GM21737 (cell line): ENCODE results near the gene SFXN5.

Experiments
- ATAC-seq: cut with Tn5 transposase; IDR thresholded peaks from one replicate; pipeline ENCODE4 v1.9.1; 2021; ENCODE audit warnings: mild to moderate bottlenecking, moderate library complexity; ENCODE audit not compliant: unreplicated experiment

Gene SFXN5

GRCh38 chr2:72945450-72946019 is 126.0 kb downstream of the SFXN5 start:
- no peak for ATAC-seq

- no peak for ATAC-seq
Observed at GRCh38 chr2:72944804-72945449, 126.6 kb downstream of the SFXN5 start.

GRCh38 chr2:72943540-72944395 is 127.7 kb downstream of the SFXN5 start:
- ATAC-seq, result no peak

GRCh38 chr2:72942881-72943418 is 128.6 kb downstream of the SFXN5 start:
- no peak for ATAC-seq

- no peak for ATAC-seq
Observed at GRCh38 chr2:72942293-72942692, 129.2 kb downstream of the SFXN5 start.

- ATAC-seq, result no peak
Observed at GRCh38 chr2:72940786-72941185, 130.7 kb downstream of the SFXN5 start.

- no peak for ATAC-seq
Observed at GRCh38 chr2:72940361-72940760, 131.2 kb downstream of the SFXN5 start.

- ATAC-seq, result no peak
Observed at GRCh38 chr2:72938455-72938854, 133.1 kb downstream of the SFXN5 start.

- ATAC-seq, result no peak
Observed at GRCh38 chr2:72937356-72937669, 134.2 kb downstream of the SFXN5 start.

GRCh38 chr2:72936660-72937355 is 134.7 kb downstream of the SFXN5 start:
- no peak for ATAC-seq

GRCh38 chr2:72935611-72935957 is 135.9 kb downstream of the SFXN5 start:
- no peak for ATAC-seq

GRCh38 chr2:72934683-72935610 is 136.6 kb downstream of the SFXN5 start:
- ATAC-seq, result no peak

- ATAC-seq, result no peak
Observed at GRCh38 chr2:72933646-72934151, 137.8 kb downstream of the SFXN5 start.

- no peak for ATAC-seq
Observed at GRCh38 chr2:72933207-72933606, 138.3 kb downstream of the SFXN5 start.

GRCh38 chr2:72932805-72933204 is 138.7 kb downstream of the SFXN5 start:
- ATAC-seq, result no peak

GRCh38 chr2:72932045-72932740 is 139.3 kb downstream of the SFXN5 start:
- ATAC-seq, result no peak

- ATAC-seq, result no peak
Observed at GRCh38 chr2:72931280-72931910, 140.1 kb downstream of the SFXN5 start.

- ATAC-seq, result no peak
Observed at GRCh38 chr2:72929010-72929409, 142.5 kb downstream of the SFXN5 start.
